22Rv1 (cell line): Measurements from ENCODE around the gene SCUBE3.

Experiments used
- ZFX ChIP-seq: fragments of 450-650 bp; IDR thresholded peaks from 2 replicates; pipeline ENCODE4 v1.6.1; 2017; ENCODE audit warnings: antibody characterized with exemption, borderline replicate concordance
- TF ChIP-seq, protein P1 (sequence below): fragments of 450-650 bp; IDR thresholded peaks from 2 replicates; pipeline ENCODE4 v1.5.1; 2017; ENCODE audit warnings: mild to moderate bottlenecking

DNA sequence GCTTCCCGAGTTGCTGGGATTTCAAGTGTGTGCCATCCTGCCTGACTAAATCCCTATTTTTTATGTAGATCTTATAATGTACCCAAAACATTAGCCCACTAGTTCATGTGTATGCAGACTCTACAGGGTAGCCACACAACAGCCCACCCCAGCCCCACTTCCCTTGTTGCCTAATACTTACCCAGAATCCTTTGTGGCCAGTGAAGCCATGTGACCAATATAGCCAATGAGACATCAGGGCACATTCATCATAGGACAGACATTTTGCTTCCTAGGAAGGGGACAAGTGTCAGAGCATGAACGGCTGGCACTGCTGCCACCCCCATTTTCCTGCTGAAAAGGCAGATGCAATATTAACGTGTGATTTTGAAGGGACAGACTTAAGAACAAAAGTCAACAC is 36.6 kb upstream of the SCUBE3 start:
- TF ChIP-seq, protein P1, sequence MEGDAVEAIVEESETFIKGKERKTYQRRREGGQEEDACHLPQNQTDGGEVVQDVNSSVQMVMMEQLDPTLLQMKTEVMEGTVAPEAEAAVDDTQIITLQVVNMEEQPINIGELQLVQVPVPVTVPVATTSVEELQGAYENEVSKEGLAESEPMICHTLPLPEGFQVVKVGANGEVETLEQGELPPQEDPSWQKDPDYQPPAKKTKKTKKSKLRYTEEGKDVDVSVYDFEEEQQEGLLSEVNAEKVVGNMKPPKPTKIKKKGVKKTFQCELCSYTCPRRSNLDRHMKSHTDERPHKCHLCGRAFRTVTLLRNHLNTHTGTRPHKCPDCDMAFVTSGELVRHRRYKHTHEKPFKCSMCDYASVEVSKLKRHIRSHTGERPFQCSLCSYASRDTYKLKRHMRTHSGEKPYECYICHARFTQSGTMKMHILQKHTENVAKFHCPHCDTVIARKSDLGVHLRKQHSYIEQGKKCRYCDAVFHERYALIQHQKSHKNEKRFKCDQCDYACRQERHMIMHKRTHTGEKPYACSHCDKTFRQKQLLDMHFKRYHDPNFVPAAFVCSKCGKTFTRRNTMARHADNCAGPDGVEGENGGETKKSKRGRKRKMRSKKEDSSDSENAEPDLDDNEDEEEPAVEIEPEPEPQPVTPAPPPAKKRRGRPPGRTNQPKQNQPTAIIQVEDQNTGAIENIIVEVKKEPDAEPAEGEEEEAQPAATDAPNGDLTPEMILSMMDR, result no peak
- TF ChIP-seq ZFX, result no peak
